Measurements from ENCODE around the gene MACROD2. TPM values are rescaled to one million over a fixed set of nuclear protein-coding genes. Genes with fewer than 3 reads are reported as not detected.

The MACROD2 gene
- total and polyA plus RNA-seq, 2 donors (not counting 1 experiment from before 2014, with no cell fraction given) = 5.3 to 6.7 TPM

DNA sequence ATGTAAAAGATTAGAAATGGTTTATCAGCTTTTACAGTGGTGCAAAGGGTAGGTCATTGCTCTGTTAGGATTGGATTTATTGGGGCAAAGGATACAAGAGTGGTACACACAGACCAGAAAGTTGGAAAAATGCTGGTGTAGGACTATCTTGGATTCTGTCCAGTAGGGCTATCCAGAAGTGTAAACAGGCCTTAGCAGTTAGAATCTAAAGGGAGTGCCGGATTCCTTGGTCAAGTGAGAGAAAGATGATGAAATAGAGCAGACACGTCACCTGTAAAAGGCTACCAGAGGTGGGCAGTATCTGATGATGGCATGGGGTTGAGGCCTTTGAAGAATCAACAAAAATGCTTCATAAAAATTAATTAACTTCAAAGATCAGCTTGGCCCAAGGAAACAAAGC lies 1602.0 kb downstream of the MACROD2 start:
- no peak for ATAC-seq (ENCODE audit: low read depth)

GRCh38 chr20:15599961-15600360 lies 1604.6 kb downstream of the MACROD2 start:
- DNase-seq (no peak), ATAC-seq (ENCODE audit: low read depth) (no peak)
- no peak overlapping the region for H3K4me3 Mint-ChIP-seq
- 100% methylated on average over 2 of the region's 2 CpGs for WGBS (ENCODE audit: insufficient coverage)
- TF ChIP-seq CTCF (IDR thresholded peaks at IDR 0.05) = no peak
- H3K9me3 Mint-ChIP-seq (ENCODE audit: insufficient read depth) = no peaks in the 10 kb centered on the region
- H3K9ac ChIP-seq (ENCODE audit: low read length) = no peak overlapping the region
- no peaks in the 10 kb centered on the region for H4K20me1 ChIP-seq (ENCODE audit: control insufficient read depth, insufficient read depth, low read length, poor library complexity, severe bottlenecking)
- H3K9me3 ChIP-seq (ENCODE audit: control extremely low read depth in 1 of 3, control insufficient read depth in 2 of 3, insufficient read depth in 1 of 3, low read length in 2 of 3) = no peaks in the 10 kb centered on the region
- ChIA-PET CTCF (no interaction called here), POLR2A (no interaction called here)
- no peaks in the 10 kb centered on the region for H3K4me1 ChIP-seq (ENCODE audit: control insufficient read depth in 2 of 2, insufficient read depth in 2 of 2, low read length in 2 of 2)
- intact Hi-C loops (cut with micrococcal nuclease) = no loop called here
- H3K27ac Mint-ChIP-seq = no peak overlapping the region
- no peak overlapping the region for H3K4me3 ChIP-seq (ENCODE audit: control extremely low read depth in 1 of 5, extremely low read depth in 1 of 5, insufficient read depth in 1 of 5, low read depth in 2 of 5, low read length in 4 of 5)
- H2AFZ ChIP-seq (ENCODE audit: insufficient read depth, low read depth, low read length, poor library complexity, severe bottlenecking) = no peak overlapping the region
- H3K4me2 ChIP-seq (replicated peaks; ENCODE audit: low read depth, low read length, poor library complexity, severe bottlenecking) = no peak overlapping the region
- H3K4me1 Mint-ChIP-seq = no peaks in the 10 kb centered on the region
- no peaks in the 10 kb centered on the region for H3K27me3 Mint-ChIP-seq
- no peak overlapping the region for H3K27ac ChIP-seq (ENCODE audit: low read length in 2 of 2)
- H3K36me3 ChIP-seq (replicated peaks in 1 of 2; ENCODE audit: control extremely low read depth in 1 of 2, control insufficient read depth in 1 of 2, extremely low read depth in 1 of 2, insufficient read depth in 2 of 2, low read length in 1 of 2) = no peaks in the 10 kb centered on the region
- H3K79me2 ChIP-seq (ENCODE audit: control insufficient read depth, insufficient read depth, low read length) = no peaks in the 10 kb centered on the region
- H3K27me3 ChIP-seq (replicated peaks in 1 of 4; ENCODE audit: control extremely low read depth in 1 of 4, control insufficient read depth in 3 of 4, insufficient read depth in 4 of 4, low read length in 3 of 4) = no peaks in the 10 kb centered on the region

More for the DNA sequence above, 1602.0 kb downstream of the MACROD2 start:
- Histone ChIP-seq H3K27ac (ENCODE audit: low read length in 2 of 2) (no peak overlapping the region), H3K4me2 (replicated peaks; ENCODE audit: low read depth, low read length, poor library complexity, severe bottlenecking) (no peak overlapping the region), H3K4me1 (ENCODE audit: control insufficient read depth in 2 of 2, insufficient read depth in 2 of 2, low read length in 2 of 2) (no peaks in the 10 kb centered on the region), H3K9ac (ENCODE audit: low read length) (no peak overlapping the region), H4K20me1 (ENCODE audit: control insufficient read depth, insufficient read depth, low read length, poor library complexity, severe bottlenecking) (no peaks in the 10 kb centered on the region), H3K9me3 (ENCODE audit: control extremely low read depth in 1 of 3, control insufficient read depth in 2 of 3, insufficient read depth in 1 of 3, low read length in 2 of 3) (no peaks in the 10 kb centered on the region), H3K27me3 (replicated peaks in 1 of 4; ENCODE audit: control extremely low read depth in 1 of 4, control insufficient read depth in 3 of 4, insufficient read depth in 4 of 4, low read length in 3 of 4) (no peaks in the 10 kb centered on the region), H2AFZ (ENCODE audit: insufficient read depth, low read depth, low read length, poor library complexity, severe bottlenecking) (no peak overlapping the region), H3K4me3 (ENCODE audit: control extremely low read depth in 1 of 5, extremely low read depth in 1 of 5, insufficient read depth in 1 of 5, low read depth in 2 of 5, low read length in 4 of 5) (no peak overlapping the region), H3K36me3 (replicated peaks in 1 of 2; ENCODE audit: control extremely low read depth in 1 of 2, control insufficient read depth in 1 of 2, extremely low read depth in 1 of 2, insufficient read depth in 2 of 2, low read length in 1 of 2) (no peaks in the 10 kb centered on the region), H3K79me2 (ENCODE audit: control insufficient read depth, insufficient read depth, low read length) (no peaks in the 10 kb centered on the region)
- Mint-ChIP-seq H3K9me3 (ENCODE audit: insufficient read depth) (no peaks in the 10 kb centered on the region), H3K27me3 (peaks cover 3% of the 10 kb centered on the region), H3K27ac (no peak overlapping the region), H3K4me3 (no peak overlapping the region), H3K4me1 (no peaks in the 10 kb centered on the region)
- CTCF ChIA-PET = no interaction called here
- WGBS (ENCODE audit: insufficient coverage) = 94% methylated on average over 2 of the region's 2 CpGs
- TF ChIP-seq EZH2 (IDR thresholded peaks at IDR 0.05; ENCODE audit: borderline replicate concordance, insufficient read depth, low read depth, low read length, poor library complexity, severe bottlenecking) = no peak
- no peak for TF ChIP-seq CTCF (IDR thresholded peaks at IDR 0.05)
- DNase-seq = no peak
- POLR2A ChIA-PET = no interaction called here
- intact Hi-C loops (cut with micrococcal nuclease) = no loop called here
